GM18909 (cell line): Measurements from ENCODE around the gene KRTAP4-3.
"Not testable (repeated sequence)": the region's sequence is repeated elsewhere in the genome, so short reads cannot be mapped to it uniquely, and the experiment has no call there.

ENCODE experiments used
- ATAC-seq: cut with Tn5 transposase; IDR thresholded peaks from one replicate; pipeline ENCODE4 v1.9.1; 2021; ENCODE audit warnings: mild to moderate bottlenecking; ENCODE audit not compliant: unreplicated experiment, poor library complexity

KRTAP4-3 gene

DNA sequence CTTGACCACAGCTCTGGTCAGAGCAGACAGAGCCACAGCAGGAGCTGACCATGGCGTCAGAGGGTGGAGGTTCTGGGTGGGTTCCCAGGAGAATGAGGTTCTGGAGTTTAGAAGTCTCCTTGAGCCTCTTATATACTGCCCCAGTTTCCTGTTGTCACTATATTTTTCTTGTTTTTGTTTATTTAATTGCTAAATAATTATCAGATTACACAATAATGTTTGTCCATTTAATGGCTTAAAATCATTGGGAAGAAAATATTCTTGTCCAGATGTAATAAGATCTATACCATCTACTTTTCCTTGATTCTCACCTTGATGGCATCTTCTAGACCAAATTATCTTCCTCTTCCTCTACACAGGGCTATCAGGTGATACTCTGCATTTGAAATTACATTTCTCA lies at the start of gene KRTAP4-3:
Gene KRTAP4-3, minus strand, starts transcription at position 101 of the 400 bp plus-strand sequence. Its CDS starts 49 bp downstream, at position 52.
- no peak for ATAC-seq

DNA sequence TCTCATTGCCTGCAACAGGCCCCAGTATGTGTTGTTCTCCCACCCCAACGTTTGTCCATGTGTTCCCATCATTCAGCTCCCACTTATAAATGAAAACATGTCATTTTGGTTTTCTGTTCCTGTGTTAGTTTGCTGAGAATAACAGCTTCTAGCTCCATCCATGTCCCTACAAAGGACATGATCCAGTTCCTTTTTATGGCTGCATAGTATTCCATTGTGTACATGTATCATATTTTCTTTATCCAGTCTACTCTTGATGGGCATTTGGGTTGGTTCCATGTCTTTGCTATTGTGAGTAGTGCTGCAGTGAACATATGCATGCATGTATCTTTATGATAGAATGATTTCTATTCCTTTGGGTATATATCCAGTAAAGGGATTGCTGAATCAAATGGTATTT lies 47.7 kb upstream of the KRTAP4-3 start:
- ATAC-seq = no peak

DNA sequence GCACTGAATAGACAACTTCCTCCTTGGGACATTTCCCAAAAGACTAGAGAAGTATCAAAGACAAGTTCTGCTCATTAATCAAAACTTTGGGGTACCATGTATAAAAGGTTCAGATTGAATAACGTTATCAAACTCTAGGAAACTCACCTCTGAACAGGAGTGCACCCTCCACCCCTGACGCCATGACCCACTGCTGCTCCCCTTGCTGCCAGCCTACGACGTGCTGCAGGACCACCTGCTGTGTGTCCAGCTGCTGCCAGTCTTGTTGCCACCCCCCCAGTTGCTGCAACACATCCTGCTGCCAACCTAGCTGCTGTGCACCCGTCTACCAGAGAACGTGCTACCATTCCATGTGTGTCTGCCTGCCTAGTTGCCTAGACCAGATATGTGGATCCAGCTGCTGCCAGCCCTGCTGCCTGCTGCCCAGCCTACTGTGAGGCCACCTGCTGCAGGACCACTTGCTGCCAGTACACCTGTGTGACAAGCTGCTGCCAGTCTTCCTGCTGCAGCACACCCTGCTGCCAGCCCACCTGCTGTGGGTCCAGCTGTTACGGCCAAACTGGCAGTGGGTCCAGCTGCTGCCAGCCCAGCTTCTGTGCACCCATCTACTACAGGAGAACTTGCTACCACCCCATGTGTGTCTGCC lies 44.6 kb upstream of the KRTAP4-3 start:
- ATAC-seq = no peak

DNA sequence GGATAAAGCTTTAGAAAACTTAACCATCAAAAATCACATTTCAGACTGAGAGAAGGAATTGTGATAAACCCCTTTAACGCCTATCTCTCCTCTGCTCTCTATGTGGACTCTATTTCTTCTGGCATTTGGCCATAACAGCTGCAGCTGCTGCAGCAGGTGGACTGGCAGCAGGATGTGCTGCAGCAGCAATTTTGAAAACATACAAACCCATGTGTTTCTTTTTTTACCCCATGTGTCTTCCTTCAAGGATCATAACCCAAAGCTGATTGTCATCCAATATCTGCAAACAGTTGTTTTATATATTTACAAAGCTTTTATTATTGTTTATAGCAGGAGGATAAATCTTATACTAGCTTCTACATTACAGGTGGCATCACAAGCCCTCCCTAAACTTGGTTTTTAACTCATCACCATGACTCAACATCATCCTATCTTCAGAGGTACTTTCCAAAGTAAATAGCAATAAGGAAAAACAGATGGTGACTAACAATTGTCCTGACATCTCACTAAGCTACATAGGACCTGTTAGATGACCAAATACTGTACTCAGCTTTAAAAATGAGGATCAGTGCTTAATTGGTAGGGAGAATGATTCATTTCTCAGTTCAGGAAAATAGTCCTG lies 43.9 kb upstream of the KRTAP4-3 start:
- ATAC-seq = no peak

DNA sequence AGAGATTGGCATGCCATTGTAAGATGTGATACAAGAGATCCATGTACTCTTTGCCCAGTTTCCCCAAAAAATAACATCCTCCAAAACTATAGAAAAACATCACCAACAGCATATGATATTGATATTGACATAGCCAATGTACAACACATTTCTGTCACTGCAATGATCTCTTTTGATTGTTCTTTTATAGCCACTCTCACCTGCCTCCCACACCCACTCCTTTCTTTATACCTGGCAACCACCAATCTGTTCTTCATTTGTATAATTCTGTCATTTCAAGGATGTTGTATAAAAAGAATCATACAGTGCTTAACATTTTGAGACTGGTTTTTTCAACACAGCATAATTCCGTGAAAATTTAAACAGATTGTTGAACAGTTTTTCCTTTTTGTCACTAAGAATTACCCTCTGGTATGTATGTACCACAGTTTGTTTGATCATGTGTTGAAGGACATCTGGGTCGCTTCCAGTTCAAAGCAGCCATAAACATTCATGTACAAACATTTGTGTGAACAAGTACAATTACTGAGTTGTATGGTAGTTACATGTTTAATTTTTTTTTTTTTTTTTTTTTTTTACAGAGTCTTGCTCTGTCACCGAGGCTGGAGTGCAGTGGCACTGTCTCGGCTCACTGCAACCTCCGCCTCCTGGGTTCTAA lies 31.5 kb upstream of the KRTAP4-3 start:
- ATAC-seq = no peak

DNA sequence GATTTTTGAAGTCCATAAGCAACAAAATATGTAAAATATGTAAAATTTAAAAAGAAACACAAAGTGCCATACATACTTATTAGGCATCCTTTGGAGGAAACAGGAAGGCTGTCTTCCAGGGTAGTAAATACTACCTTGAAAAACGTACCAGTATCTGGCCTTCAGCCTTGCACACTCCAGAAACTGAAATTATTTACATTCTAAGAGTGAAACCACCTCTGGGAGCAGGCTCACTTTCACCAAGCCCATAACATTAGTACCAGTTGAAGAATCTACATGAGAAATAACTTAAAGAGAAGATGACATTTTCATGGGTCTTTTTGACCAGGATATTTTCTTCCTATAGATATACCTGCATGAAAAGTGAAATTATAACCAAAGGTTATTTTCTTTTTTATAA lies 28.0 kb upstream of the KRTAP4-3 start:
- ATAC-seq = no peak

DNA sequence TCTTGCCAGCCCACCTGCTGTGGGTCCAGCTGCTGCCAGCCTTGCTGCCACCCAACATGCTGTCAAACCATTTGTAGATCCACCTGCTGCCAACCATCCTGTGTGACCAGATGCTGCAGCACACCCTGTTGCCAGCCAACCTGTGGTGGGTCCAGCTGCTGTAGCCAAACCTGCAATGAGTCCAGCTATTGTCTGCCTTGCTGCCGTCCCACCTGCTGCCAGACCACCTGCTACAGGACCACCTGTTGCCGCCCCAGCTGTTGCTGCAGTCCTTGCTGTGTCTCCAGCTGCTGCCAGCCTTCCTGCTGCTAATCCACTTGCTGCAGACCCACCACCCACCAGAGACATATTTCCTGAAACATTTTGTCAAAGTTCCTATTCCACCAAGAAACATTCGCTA lies 22.3 kb upstream of the KRTAP4-3 start:
- no peak for ATAC-seq

DNA sequence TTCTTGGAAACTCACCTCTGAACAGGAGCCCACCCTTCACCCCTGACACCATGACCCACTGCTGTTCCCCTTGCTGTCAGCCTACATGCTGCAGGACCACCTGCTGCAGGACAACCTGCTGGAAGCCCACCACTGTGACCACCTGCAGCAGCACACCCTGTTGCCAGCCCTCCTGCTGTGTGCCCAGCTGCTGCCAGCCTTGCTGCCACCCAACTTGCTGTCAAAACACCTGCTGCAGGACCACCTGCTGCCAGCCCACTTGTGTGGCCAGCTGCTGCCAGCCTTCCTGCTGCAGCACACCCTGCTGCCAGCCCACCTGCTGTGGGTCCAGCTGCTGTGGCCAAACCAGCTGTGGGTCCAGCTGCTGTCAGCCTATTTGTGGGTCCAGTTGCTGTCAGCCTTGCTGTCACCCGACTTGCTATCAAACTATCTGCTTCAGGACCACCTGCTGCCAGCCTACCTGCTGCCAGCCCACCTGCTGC lies 21.9 kb upstream of the KRTAP4-3 start, which contains the start of gene KRTAP9-1:
Gene KRTAP9-1, plus strand, starts transcription at position 51 of the 482 bp plus-strand sequence. Its CDS starts 0 bp downstream, at position 51.
- not testable (repeated sequence) for ATAC-seq

DNA sequence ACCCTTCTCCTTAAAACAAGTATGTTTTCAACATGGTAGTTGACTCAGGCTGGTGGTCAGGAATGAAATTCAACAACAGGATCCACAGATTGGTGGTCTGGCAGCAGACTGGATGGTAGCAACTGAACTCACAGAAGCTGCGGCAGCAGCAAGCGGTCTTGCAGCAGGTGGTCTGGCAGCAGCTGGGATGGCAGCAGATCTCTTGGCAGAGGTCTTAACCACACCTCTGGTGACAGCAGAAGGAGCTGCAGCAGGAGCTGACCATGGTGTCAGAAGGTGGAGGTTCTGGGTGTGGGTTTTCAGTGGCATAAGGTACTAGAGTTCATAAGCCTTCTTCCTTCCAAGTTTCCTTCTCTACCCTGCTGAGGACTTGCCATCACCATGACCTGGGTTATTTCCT lies 18.9 kb upstream of the KRTAP4-3 start:
- no peak for ATAC-seq

DNA sequence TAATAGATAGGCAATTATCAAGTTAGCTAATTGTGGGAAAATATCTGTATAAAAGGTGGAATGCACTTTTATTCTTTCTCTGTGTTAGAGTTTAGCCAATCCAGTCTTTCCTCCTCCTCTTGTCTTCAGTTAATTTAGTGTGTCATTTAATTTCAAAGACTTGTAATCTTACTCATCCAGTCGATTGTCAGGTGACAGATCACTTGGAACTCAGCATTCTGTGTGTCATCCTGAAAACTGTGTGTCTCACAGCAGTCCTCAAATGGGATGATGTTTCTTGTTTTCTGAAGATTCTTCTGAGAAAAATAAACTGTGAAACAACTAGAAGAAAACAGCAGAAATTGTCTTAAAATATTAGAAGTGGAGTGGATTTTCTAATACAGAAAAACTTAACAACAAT lies 17.0 kb upstream of the KRTAP4-3 start:
- ATAC-seq = no peak

DNA sequence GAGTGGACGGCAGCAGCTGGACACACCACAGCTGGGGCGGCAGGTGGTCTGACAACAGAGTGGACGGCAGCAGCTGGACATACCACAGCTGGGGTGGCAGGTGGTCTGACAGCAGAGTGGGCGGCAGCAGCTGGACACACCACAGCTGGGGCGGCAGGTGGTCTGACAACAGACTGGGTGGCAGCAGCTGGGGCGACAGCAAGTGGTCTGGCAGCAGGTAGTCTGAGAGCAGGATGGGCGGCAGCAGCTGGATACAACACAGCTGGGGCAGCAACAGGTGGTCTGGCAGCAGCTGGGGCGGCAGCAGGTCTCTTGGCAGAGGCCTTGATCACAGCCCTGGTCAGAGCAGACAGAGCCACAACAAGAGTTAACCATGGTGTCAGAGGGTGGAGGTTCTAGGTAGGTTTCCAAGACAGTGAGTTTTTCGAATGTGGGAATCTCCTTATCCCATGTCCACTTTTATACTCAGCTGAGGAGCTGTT lies 16.5 kb upstream of the KRTAP4-3 start, which contains the start of gene KRTAP4-1:
Gene KRTAP4-1, minus strand, starts transcription at position 432 of the 482 bp plus-strand sequence. Its CDS starts 57 bp downstream, at position 375.
- no peak for ATAC-seq

DNA sequence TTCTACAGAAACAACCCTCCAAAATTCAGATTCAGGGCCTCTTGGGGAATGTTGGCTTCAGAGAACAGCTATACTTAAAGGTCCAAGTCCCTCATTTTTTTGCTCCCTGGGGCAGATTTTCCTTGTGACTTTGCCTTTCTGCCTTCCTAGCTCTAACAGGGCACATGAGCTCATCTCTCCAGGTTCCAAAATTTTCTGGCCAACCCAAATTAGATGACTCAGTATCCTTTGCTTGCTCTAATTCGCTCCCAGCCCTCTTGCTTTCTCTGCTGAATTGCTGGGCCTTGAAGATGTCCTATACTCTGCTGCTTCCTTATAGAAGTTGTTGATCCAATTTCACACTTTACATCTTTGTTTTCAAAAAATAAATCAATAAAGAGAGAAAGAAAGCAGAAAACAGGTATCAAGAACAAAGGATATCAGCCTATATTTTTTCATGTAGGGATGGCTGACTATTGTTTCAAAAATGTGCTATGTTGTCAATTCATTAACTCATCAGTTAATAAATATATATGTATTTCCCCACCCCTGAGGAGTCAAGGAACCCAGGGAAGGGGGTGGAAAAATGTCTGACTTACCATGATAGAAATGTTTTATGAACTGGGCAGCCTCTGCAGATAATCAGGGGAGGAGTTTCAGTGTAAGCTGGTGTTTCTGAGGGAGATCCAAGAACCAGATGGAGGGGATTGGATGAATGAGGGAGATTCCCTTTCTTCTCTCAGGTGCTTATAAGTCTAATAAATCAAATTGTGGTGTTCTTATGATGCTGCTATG lies 11.0 kb upstream of the KRTAP4-3 start:
- no peak for ATAC-seq

DNA sequence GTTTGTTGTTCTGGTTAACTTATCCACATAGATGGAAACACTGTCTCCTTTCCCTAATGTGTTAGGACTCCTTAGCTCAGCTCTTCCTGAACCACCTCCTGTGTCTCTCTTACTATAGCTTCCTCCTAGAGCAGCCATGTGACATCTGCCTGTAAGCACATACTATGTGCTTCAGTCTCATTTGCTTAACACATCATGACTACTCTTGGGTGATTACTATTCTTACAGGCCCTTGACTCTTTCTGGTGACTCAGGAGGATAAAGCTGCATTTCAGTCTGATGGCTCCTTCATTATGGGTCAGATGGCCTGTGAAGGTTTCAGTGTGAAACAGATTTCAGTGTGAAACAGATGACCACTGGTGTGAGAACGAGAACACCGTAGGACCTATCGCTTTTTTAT lies 10.3 kb upstream of the KRTAP4-3 start:
- ATAC-seq = no peak

DNA sequence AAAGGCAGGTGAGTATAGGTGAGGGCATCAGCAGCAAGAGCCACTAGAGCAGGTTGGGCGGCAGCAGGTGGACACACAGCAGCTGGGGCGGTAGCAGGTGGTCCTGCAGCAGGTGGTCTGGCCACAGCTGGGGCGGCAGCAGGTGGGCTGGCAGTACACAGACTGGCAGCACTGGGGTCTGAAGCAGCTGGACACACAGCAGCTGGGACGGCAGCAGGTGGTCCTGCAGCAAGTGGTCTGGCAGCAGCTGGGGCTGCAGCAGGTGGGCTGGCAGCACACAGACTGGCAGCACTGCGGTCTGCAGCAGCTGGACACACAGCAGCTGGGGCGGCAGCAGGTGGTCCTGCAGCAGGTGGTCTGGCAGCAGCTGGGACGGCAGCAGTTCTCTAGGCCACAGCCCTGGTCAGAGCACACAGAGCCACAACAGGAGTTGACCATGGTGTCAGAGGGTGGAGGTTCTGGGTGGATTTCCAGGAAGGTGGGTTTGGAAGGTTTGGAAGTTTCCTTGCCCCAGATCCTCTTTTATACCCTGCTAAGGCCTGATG lies 9.8 kb upstream of the KRTAP4-3 start, which contains the start of gene KRTAP4-2:
Gene KRTAP4-2, minus strand, starts transcription at position 495 of the 545 bp plus-strand sequence. Its CDS starts 57 bp downstream, at position 438.
- no peak for ATAC-seq

DNA sequence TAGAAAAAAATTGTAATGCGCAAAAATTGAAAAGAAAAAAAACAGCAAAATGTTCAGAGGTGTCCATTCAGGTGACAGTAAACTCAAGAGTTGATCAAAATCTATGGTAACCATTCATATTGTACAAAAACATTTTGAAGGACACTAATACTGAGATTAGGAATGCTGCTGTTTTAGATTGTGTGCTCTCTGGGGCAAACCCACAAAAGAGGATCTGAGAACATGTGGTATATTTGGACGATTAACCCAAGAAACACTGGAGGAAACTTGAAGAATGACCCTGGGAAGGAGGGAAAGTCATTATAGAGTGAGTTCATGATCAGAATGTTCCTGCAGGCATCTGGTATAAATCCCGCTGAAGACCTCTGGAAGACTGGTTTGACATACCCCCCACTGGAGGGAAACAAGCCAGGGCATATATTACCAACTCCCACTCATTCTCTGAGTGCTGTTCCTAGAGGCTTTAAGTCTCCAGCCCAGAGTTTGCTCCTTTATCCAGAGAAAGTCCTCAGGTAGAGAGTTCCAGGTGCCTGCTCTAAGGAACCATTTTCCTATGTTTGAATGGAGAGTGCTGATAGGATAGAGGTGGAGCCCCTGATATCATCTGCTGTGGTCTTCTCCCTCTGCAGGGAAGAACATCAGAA lies 8.8 kb upstream of the KRTAP4-3 start:
- ATAC-seq = no peak

DNA sequence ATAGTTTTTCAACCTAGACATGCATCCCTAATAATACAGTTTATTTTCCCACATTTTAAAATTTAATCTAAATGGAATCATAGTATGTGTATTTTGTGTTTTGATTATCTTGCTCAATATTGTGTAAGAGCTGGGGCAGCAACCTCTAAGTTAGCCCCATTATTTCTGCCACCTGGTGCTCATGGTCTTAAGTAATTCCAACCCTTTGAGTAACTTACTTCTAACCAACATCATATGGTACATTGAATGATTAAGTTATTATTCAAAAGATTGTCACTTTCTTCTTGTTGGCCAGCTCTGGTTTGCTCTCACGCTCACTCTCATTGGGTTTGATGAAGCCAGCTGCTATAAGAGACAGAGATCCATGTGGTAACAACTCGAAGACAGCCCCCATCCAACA lies 3.9 kb upstream of the KRTAP4-3 start:
- no peak for ATAC-seq

DNA sequence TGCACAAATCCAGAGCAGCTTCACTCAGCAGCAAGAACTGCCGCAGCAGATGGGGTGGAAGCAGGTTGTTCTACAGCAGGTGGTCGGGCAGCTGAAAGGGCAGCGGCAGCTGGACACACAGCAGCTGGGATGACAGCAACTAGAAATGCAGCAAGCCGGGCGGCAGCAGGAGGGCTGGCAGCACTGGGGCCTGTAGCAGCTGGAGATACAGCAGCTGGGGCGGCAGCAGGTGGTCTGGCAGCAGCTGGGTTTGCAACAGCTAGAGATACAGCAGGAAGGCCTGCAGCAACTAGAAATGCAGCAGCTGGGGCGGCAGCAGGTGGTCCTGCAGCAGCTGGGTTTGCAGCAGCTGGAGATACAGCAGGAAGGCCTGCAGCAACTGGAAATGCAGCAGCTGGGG lies 460 bp downstream of the KRTAP4-3 start:
- ATAC-seq = no peak

DNA sequence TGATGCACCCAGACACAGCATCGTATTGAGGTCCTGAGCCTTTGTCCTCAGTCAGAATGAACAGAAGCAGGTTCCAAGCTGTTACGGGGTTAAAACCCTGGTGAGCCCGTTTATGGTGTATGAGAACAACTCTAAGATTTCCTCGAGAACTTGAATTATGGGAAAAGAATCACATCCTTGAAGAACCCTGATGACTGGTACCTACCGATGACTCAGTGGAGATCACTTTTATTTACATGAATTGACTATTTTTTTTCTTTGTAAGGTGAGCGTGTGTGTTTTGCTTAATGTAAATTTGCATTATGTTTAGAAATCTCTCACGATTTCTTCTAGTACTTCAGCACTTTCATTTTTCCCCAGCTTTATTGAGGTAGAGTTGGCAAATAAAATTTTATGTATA lies 4.2 kb downstream of the KRTAP4-3 start:
- ATAC-seq = no peak

DNA sequence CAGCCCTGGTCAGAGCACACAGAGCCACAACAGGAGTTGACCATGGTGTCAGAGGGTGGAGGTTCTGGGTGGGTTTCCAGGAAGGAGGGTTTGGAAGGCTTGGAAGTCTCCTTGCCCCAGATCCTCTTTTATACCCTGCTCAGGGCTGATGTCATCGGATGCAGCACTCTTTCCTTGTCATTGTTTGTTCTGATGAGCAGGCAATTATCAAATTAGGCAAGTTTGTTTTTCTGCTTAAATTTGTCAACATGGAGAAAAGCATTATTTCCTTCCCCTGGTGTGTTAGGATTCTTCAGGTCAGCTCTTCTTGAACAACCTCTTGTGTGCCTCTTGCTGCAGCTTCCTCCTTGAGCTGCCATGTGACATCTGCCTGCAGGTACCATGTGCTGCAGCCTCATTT lies 7.4 kb downstream of the KRTAP4-3 start, which contains the start of gene KRTAP4-4:
Gene KRTAP4-4, minus strand, starts transcription at position 101 of the 400 bp plus-strand sequence. Its CDS starts 57 bp downstream, at position 44.
- ATAC-seq = no peak
